HG02623 (cell line): ENCODE data around the gene MAOA.

ENCODE experiments used
- ATAC-seq: cut with Tn5 transposase; IDR thresholded peaks from one replicate; pipeline ENCODE4 v1.9.1; 2021; ENCODE audit warnings: moderate library complexity; ENCODE audit not compliant: unreplicated experiment

Gene MAOA

GRCh38 chrX:43750248-43750676 is 94.2 kb downstream of the MAOA start:
- ATAC-seq = peak; percentile 73

DNA sequence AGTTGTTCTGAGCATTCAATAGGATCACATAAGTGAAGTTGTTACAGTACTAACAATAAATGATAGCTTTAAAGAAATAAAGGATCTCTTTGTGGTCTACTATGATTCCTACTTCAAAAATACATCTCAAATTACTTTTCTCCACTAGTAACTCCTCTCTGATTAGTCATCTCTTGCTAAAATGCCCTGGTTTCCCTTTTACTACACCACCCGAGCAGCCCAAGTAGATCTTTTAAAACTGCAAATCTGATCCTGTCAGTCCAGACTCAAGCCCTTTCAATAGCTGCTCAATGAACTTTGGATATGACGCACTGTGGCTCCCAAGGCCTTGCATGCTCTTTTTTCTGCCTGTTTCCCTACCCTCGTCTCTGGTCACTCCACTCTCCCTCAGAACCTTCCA is 97.5 kb downstream of the MAOA start:
- no peak for ATAC-seq

DNA sequence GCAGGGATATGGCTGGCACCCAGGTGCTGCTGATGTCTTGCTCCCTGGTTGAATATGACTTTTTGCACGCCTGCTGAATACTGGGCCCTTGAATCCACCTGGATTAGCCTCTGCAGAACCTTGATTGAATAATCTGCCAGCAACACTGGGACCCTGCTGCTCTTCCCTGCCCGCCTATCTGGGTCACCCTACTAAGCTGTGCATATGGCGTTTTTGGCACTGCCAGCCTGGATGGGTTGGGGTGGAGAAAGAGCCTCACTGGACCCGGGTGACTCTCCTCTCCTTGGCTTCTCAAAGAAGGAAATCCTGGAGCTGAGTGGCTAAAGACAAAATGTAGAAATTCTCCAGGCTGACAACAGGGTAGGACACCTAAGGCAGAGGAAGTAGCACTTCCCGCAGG is 100.0 kb downstream of the MAOA start:
- no peak for ATAC-seq

DNA sequence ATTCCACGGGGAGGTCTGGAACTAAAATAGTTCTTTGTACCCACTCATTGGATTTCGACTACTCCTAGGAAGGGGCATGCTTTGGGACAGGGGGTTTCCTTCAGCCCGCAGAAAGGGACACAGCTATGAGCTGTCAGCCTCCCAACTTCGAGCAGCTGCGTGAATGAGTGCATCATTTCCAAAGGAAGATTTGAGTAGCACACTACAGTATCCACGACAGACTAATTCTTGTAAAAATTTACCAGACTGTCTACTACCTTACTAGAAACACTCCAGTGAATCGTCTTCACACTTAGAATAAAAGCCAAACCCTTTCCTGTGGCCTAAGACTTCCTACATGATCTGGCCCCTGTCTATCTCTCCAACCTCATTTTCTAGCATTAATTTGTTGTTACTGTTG is 101.9 kb downstream of the MAOA start:
- ATAC-seq = no peak

DNA sequence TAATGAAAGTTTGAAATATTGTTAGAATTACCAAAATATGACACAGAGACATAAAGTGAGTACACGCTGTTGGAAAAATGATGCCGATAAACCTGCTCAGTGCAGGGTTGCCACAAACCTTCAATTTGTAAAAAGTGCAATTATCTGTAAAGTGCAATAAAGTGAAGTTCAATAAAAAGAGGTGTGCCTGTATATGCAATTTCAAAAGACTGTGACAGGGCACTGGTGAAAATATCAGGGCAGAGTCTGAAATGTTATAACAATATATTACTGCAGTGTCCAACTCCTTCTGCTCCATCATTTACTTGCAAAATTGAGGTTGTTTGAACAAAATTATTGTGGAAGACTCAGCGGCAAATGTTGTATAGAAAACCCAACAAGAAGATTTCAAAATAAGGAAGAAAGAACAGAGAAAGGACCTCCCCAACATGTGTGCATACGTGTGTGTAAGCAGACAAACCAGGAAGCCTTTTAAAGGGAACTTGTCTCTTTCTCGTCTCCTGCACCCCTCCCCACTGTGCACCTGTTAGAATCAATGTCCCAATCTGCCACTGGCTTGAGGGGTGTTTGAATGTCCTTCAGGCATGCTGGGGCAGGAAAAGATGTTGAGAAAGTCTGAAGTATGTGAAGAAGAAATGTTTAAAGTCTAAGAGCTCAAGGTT is 130.0 kb downstream of the MAOA start:
- ATAC-seq = no peak
